Measurements from ENCODE around the gene NRN1.
"Not testable (repeated sequence)": the region's sequence is repeated elsewhere in the genome, so short reads cannot be mapped to it uniquely, and the experiment has no call there.

GRCh38 chr6:5968036-5968435 is 38.7 kb downstream of the NRN1 start:
- TF ChIP-seq, protein P1, sequence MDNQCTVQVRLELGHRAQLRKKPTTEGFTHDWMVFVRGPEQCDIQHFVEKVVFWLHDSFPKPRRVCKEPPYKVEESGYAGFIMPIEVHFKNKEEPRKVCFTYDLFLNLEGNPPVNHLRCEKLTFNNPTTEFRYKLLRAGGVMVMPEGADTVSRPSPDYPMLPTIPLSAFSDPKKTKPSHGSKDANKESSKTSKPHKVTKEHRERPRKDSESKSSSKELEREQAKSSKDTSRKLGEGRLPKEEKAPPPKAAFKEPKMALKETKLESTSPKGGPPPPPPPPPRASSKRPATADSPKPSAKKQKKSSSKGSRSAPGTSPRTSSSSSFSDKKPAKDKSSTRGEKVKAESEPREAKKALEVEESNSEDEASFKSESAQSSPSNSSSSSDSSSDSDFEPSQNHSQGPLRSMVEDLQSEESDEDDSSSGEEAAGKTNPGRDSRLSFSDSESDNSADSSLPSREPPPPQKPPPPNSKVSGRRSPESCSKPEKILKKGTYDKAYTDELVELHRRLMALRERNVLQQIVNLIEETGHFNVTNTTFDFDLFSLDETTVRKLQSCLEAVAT (IDR thresholded peaks at IDR 0.05) = not testable (repeated sequence)
- not testable (repeated sequence) for TF ChIP-seq RFX5 (IDR thresholded peaks at IDR 0.05; ENCODE audit: low read depth, low read length); CTCF (IDR thresholded peaks at IDR 0.05 in 2 of 3, conservative IDR thresholded peaks at IDR 0.05 in 1 of 3; ENCODE audit: control insufficient read depth in 2 of 3, extremely low read depth in 1 of 3, insufficient read depth in 1 of 3, low read depth in 3 of 3, low read length in 3 of 3); RAD51 (IDR thresholded peaks at IDR 0.05); MTA2 (IDR thresholded peaks at IDR 0.05; ENCODE audit: low read depth); POLR2AphosphoS5 (IDR thresholded peaks at IDR 0.05; ENCODE audit: low read length); REST (IDR thresholded peaks at IDR 0.05; ENCODE audit: low read depth, low read length); POLR2A (IDR thresholded peaks at IDR 0.05; ENCODE audit: low read depth, low read length)
